ENCODE data around the gene UBA52.

Gene UBA52

GRCh38 chr19:18610556-18611326 lies 39.1 kb downstream of the UBA52 start:
- TF ChIP-seq CTCF (IDR thresholded peaks at IDR 0.05; ENCODE audit: low read depth, low read length): no peak
- no peak for DNase-seq (ENCODE audit: low read depth, low spot score)
- no peak overlapping the region for H3K4me3 ChIP-seq (ENCODE audit: low read depth, low read length)
- in situ Hi-C loops (cut with HindIII; ENCODE audit: low sequenced_read_pairs): no loop called here

GRCh38 chr19:18611327-18612050 lies 39.8 kb downstream of the UBA52 start:
- in situ Hi-C loops (cut with HindIII; ENCODE audit: low sequenced_read_pairs): no loop called here
- no peak overlapping the region for H3K4me3 ChIP-seq (ENCODE audit: low read depth, low read length)
- TF ChIP-seq CTCF (IDR thresholded peaks at IDR 0.05; ENCODE audit: low read depth, low read length): no peak
- no peak for DNase-seq (ENCODE audit: low read depth, low spot score)

DNA sequence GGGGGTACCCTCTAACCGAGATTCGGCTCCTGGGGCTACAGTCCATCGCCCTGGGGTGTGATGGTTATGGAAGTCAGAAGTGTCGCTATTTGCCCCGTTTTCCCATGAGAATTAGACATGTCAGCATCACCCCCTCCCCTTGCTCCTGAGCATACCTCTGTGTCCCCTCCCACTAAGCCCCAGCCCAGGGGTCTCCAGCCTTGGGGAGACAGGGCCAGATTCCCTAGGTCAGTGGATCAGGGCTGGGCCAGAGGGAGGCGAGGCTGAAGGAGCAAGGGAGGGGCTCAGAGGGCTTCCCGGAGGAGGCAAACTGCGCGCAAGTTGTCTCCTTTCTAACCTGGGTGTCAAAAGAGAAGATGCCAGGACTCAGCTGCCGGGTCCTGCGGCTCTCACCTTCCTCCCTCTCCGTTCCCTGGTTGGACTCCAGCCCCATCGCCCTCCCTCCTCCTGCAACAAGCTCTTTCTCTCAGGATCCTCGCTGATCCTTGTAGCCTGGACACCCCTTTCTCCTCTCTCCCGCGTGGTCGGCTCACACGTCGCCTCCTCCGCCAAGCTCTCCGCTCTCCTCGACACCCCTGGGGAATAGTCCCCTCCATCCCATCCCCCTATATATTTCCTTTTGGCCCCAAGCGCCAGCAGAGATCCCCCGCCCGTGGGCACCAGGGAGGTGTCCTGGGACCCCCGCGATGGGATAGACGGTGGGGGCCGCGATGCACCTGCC lies 40.6 kb downstream of the UBA52 start:
- peak overlapping the region; percentile 6 for H3K4me3 ChIP-seq (ENCODE audit: low read depth, low read length)
- no peak for DNase-seq (ENCODE audit: low read depth, low spot score)
- TF ChIP-seq CTCF (IDR thresholded peaks at IDR 0.05; ENCODE audit: low read depth, low read length): no peak
- in situ Hi-C loops (cut with HindIII; ENCODE audit: low sequenced_read_pairs): no loop called here

GRCh38 chr19:18612772-18613588 lies 41.3 kb downstream of the UBA52 start, which contains the start of gene TMEM59L:
Gene TMEM59L, plus strand, starts transcription at chr19:18612870. Its CDS starts 89 bp downstream, at chr19:18612959.
- in situ Hi-C loops (cut with HindIII; ENCODE audit: low sequenced_read_pairs): no loop called here
- H3K4me3 ChIP-seq (ENCODE audit: low read depth, low read length): peak within 1 kb of the TSS; percentile 6
- TF ChIP-seq CTCF (IDR thresholded peaks at IDR 0.05; ENCODE audit: low read depth, low read length): no peak
- DNase-seq (ENCODE audit: low read depth, low spot score): no peak

DNA sequence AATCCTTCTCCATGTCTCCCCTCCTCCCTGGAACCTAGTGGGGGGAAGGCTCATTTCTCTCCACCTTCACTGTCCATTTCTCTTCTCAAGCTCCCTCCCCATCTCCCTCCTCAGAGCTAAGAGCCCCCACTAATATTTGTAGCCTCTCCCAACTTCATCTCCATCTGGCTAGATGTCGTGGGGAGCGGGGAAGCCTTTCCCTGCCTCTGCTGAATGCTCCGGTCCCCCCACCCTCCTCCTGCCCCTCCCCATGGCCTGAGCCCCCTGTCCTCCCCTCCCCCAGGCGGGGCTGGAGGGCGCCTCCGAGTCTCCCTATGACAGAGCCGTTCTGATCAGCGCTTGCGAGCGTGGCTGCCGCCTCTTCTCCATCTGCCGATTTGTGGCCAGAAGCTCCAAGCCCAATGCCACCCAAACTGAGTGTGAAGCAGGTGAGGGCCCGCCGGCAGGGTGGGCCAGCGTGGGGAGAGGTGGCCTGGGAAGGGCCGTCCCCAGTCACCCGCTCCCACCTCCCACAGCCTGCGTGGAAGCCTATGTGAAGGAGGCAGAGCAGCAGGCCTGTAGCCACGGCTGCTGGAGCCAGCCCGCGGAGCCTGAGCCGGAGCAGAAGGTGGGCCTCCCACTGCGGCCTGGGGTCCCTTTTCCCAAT lies 42.1 kb downstream of the UBA52 start:
- in situ Hi-C loops (cut with HindIII; ENCODE audit: low sequenced_read_pairs): no loop called here
- H3K4me3 ChIP-seq (ENCODE audit: low read depth, low read length): no peak overlapping the region
- no peak for TF ChIP-seq CTCF (IDR thresholded peaks at IDR 0.05; ENCODE audit: low read depth, low read length)
- DNase-seq (ENCODE audit: low read depth, low spot score): no peak

Measured in astrocyte of the spinal cord (primary cell).